Neural cell (in vitro differentiated cells): ENCODE results near the gene CLCN3. TPM values are rescaled to one million over a fixed set of nuclear protein-coding genes. Genes with fewer than 3 reads are reported as not detected.

Source experiments
- H2AFZ ChIP-seq: fragments of 200-600, 300-800 bp; sonication (generic), shearing (Covaris generic); 2 replicates; pipeline ENCODE4 v1.6.0; 2014; ENCODE audit warnings: low read depth, mild to moderate bottlenecking, antibody characterized with exemption, low read length, moderate library complexity
- H3F3A ChIP-seq: fragments of 200-600 bp; shearing (Covaris generic); 2 replicates; pipeline ENCODE4 v1.6.1; 2016; ENCODE audit warnings: mild to moderate bottlenecking, moderate library complexity, mixed read lengths, antibody characterized with exemption, low read length; ENCODE audit not compliant: insufficient read depth, poor library complexity, severe bottlenecking
- H3K27ac ChIP-seq: fragments of 200-600, 300-800 bp; sonication (generic), shearing (Covaris generic); 2 replicates; pipeline ENCODE4 v1.5.1; 2014; ENCODE audit warnings: mild to moderate bottlenecking, low read length, moderate library complexity
- H3K27me3 ChIP-seq: fragments of 300-800, 200-600 bp; sonication (generic), shearing (Covaris generic); 2 replicates; pipeline ENCODE4 v1.6.0; 2014; ENCODE audit warnings: mild to moderate bottlenecking, low read depth, low read length, moderate library complexity; ENCODE audit not compliant: insufficient read depth
- H3K36me3 ChIP-seq: fragments of 300-800, 200-600 bp; sonication (generic), shearing (Covaris generic); 2 replicates; pipeline ENCODE4 v1.5.1; 2014; ENCODE audit warnings: mild to moderate bottlenecking, antibody characterized with exemption, low read length, moderate library complexity; ENCODE audit not compliant: insufficient read depth
- H3K4me2 ChIP-seq: fragments of 300-800, 200-600 bp; sonication (generic), shearing (Covaris generic); 2 replicates; pipeline ENCODE4 v1.6.0; 2014; ENCODE audit warnings: mild to moderate bottlenecking, low read length
- H3K4me3 ChIP-seq: fragments of 300-800, 200-600 bp; sonication (generic), shearing (Covaris generic); 2 replicates; pipeline ENCODE4 v1.5.1; 2014; ENCODE audit warnings: mild to moderate bottlenecking, low read length, moderate library complexity
- H3K79me2 ChIP-seq: fragments of 200-600 bp; shearing (Covaris generic); replicated peaks from 2 replicates; pipeline ENCODE4 v1.6.0; 2014; ENCODE audit warnings: mild to moderate bottlenecking, low read length, moderate library complexity; ENCODE audit not compliant: insufficient read depth
- H3K9ac ChIP-seq: fragments of 300-800, 200-600 bp; sonication (generic), shearing (Covaris generic); 2 replicates; pipeline ENCODE4 v1.6.1; 2016; ENCODE audit warnings: mild to moderate bottlenecking, low read length, mixed read lengths
- H3K9me2 ChIP-seq: fragments of 200-600 bp; shearing (Covaris generic); 2 replicates; pipeline ENCODE4 v1.6.1; 2016; ENCODE audit warnings: mild to moderate bottlenecking, low read length, mixed read lengths; ENCODE audit not compliant: insufficient read depth
- H3K9me3 ChIP-seq: fragments of 200-600, 300-800 bp; sonication (generic), shearing (Covaris generic); 2 replicates; pipeline ENCODE4 v1.6.1; 2016; ENCODE audit warnings: mild to moderate bottlenecking, mixed run types, low read length, moderate library complexity, mixed read lengths
- H4K20me1 ChIP-seq: fragments of 200-600 bp; shearing (Covaris generic); 2 replicates; pipeline ENCODE4 v1.6.1; 2016; ENCODE audit warnings: mild to moderate bottlenecking, mixed run types; ENCODE audit not compliant: insufficient read depth
- CTCF ChIP-seq: fragments of 450-650 bp; IDR thresholded peaks from 2 replicates; pipeline ENCODE4 v1.5.1; 2014; ENCODE audit warnings: antibody characterized with exemption, mild to moderate bottlenecking, moderate library complexity; ENCODE audit not compliant: poor library complexity, severe bottlenecking
- EP300 ChIP-seq: fragments of 450-650 bp; conservative IDR thresholded peaks from 2 replicates; pipeline ENCODE4 v1.6.1; 2014; ENCODE audit warnings: antibody characterized with exemption, mild to moderate bottlenecking, moderate library complexity; ENCODE audit not compliant: poor library complexity, severe bottlenecking
- EZH2 ChIP-seq: fragments of 200-600, 300-800 bp; shearing (Covaris generic), sonication (generic); IDR thresholded peaks from 2 replicates; pipeline ENCODE4 v1.6.1; 2014; ENCODE audit warnings: antibody characterized with exemption, low read length, borderline replicate concordance, mild to moderate bottlenecking; ENCODE audit not compliant: insufficient read depth, poor library complexity, severe bottlenecking
- MXI1 ChIP-seq: fragments of 450-650 bp; conservative IDR thresholded peaks from 2 replicates; pipeline ENCODE4 v1.6.1; 2014; ENCODE audit warnings: antibody characterized with exemption, mild to moderate bottlenecking; ENCODE audit not compliant: poor library complexity, severe bottlenecking
- POLR2AphosphoS5 ChIP-seq: IDR thresholded peaks from 2 replicates; pipeline ENCODE4 v1.6.1; 2012
- RAD21 ChIP-seq: fragments of 450-650 bp; conservative IDR thresholded peaks from 2 replicates; pipeline ENCODE4 v1.6.1; 2014; ENCODE audit warnings: antibody characterized with exemption, mild to moderate bottlenecking, moderate library complexity
- REST ChIP-seq: IDR thresholded peaks from 2 replicates; pipeline ENCODE4 v1.6.1; 2012; ENCODE audit warnings: borderline replicate concordance
- SMC3 ChIP-seq: fragments of 450-650 bp; conservative IDR thresholded peaks from 2 replicates; pipeline ENCODE4 v1.6.1; 2014; ENCODE audit warnings: antibody characterized with exemption, mild to moderate bottlenecking, moderate library complexity; ENCODE audit not compliant: poor library complexity
- TAF1 ChIP-seq: IDR thresholded peaks from 2 replicates; pipeline ENCODE4 v1.6.1; 2012; ENCODE audit warnings: low read depth
- polyA plus RNA-seq: library from polyadenylated mRNA; depleted of rRNA; stranded (reverse); fragments of >200 nt; gene quantifications from 2 replicates; pipeline ENCODE4 v1.2.3, GENCODE V29; 2014

CLCN3 gene
- polyA plus RNA-seq, 1 donor from 2014 or later, result 68.3 TPM

GRCh38 chr4:169657470-169658107 lies 37.2 kb downstream of the CLCN3 start:
- Histone ChIP-seq H3K9me2 (no peaks in the 10 kb centered on the region), H3K4me3 (no peak overlapping the region), H3K36me3 (no peaks in the 10 kb centered on the region), H4K20me1 (no peaks in the 10 kb centered on the region), H3K27me3 (no peaks in the 10 kb centered on the region), H3K79me2 (peaks cover 30% of the 10 kb centered on the region), H3K27ac (no peak overlapping the region), H3K9ac (no peak overlapping the region), H2AFZ (no peak overlapping the region), H3F3A (no peaks in the 10 kb centered on the region), H3K4me2 (no peak overlapping the region), H3K9me3 (no peaks in the 10 kb centered on the region)
- no peak for TF ChIP-seq SMC3
- no peak for TF ChIP-seq MXI1
- TF ChIP-seq RAD21, result no peak
- no peak for TF ChIP-seq EP300
- no peak for TF ChIP-seq REST
- TF ChIP-seq POLR2AphosphoS5, result no peak
- no peak for TF ChIP-seq TAF1
- TF ChIP-seq CTCF, result no peak

- H3K9ac ChIP-seq, result no peak overlapping the region
Observed at GRCh38 chr4:169658196-169658595, 37.8 kb downstream of the CLCN3 start.

More at GRCh38 chr4:169658196-169658595, 37.8 kb downstream of the CLCN3 start:
- Histone ChIP-seq H3K9me2 (no peaks in the 10 kb centered on the region), H3K4me3 (no peak overlapping the region), H3F3A (no peaks in the 10 kb centered on the region), H3K27me3 (no peaks in the 10 kb centered on the region), H3K4me2 (no peak overlapping the region), H3K9me3 (no peaks in the 10 kb centered on the region), H3K36me3 (no peaks in the 10 kb centered on the region), H4K20me1 (no peaks in the 10 kb centered on the region), H2AFZ (no peak overlapping the region), H3K27ac (no peak overlapping the region), H3K79me2 (peaks cover 32% of the 10 kb centered on the region)
- TF ChIP-seq EP300 (no peak), EZH2 (no peak), POLR2AphosphoS5 (no peak), REST (no peak), RAD21 (no peak), SMC3 (no peak), MXI1 (no peak), TAF1 (no peak), CTCF (no peak)
